ENCODE results near the gene PROC.

DNA sequence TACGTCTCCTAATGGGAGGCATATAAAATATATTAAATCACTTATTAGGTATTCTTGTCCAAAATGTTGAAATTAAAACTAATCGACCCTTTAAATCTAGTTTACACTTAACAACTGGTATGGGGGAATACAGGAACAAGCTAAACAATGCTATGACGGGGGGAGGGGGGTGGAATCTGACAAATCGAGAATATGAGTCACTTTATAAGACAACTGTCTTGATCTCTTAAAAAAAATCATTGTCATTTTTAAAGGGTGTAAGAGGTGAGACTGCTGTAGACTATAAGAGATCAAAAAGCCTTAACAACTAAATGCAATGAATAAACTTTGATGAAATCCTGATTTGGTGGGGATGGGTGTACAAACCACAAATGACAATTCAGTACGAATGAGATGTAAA, 36.5 kb upstream of the PROC start:
- TF ChIP-seq POLR2AphosphoS5 (IDR thresholded peaks at IDR 0.05), result no peak
- TF ChIP-seq, protein P1, sequence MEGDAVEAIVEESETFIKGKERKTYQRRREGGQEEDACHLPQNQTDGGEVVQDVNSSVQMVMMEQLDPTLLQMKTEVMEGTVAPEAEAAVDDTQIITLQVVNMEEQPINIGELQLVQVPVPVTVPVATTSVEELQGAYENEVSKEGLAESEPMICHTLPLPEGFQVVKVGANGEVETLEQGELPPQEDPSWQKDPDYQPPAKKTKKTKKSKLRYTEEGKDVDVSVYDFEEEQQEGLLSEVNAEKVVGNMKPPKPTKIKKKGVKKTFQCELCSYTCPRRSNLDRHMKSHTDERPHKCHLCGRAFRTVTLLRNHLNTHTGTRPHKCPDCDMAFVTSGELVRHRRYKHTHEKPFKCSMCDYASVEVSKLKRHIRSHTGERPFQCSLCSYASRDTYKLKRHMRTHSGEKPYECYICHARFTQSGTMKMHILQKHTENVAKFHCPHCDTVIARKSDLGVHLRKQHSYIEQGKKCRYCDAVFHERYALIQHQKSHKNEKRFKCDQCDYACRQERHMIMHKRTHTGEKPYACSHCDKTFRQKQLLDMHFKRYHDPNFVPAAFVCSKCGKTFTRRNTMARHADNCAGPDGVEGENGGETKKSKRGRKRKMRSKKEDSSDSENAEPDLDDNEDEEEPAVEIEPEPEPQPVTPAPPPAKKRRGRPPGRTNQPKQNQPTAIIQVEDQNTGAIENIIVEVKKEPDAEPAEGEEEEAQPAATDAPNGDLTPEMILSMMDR (IDR thresholded peaks at IDR 0.05), result no peak

Data from esophagus muscularis mucosa (tissue), 3 donors.